ENCODE results near the gene KLHL21.
A peak's percentile ranks its signal among the peaks of the same experiment; 100 is the strongest.

KLHL21 gene

GRCh38 chr1:6599141-6599975 is 3.3 kb downstream of the KLHL21 start:
- H3K4me1 Mint-ChIP-seq = peaks cover 16% of the 10 kb centered on the region
- peak; percentile 13 for ATAC-seq (ENCODE audit: low read depth)

GRCh38 chr1:6597777-6598131 is 4.9 kb downstream of the KLHL21 start:
- ATAC-seq (ENCODE audit: low read depth) = no peak
- no peak for DNase-seq (ENCODE audit: low spot score in 2 of 2)
- Mint-ChIP-seq H3K4me1 (peaks cover 16% of the 10 kb centered on the region), H3K9me3 (no peaks in the 10 kb centered on the region), H3K36me3 (no peaks in the 10 kb centered on the region), H3K4me3 (no peak overlapping the region), H3K27me3 (no peaks in the 10 kb centered on the region), H3K27ac (no peak overlapping the region)

More at GRCh38 chr1:6599141-6599975, 3.3 kb downstream of the KLHL21 start:
- H3K4me3 Mint-ChIP-seq = peak overlapping the region; percentile 80
- no peaks in the 10 kb centered on the region for H3K36me3 Mint-ChIP-seq
- no peaks in the 10 kb centered on the region for H3K27me3 Mint-ChIP-seq
- no peaks in the 10 kb centered on the region for H3K9me3 Mint-ChIP-seq
- DNase-seq (ENCODE audit: low spot score in 2 of 2) = peak in 1 of 2 donors; percentile 33
- peak overlapping the region; percentile 81 for H3K27ac Mint-ChIP-seq

GRCh38 chr1:6596886-6597776 is 5.5 kb downstream of the KLHL21 start:
- no peaks in the 10 kb centered on the region for H3K9me3 Mint-ChIP-seq
- ATAC-seq (ENCODE audit: low read depth) = no peak
- H3K27me3 Mint-ChIP-seq = no peaks in the 10 kb centered on the region
- peaks cover 16% of the 10 kb centered on the region for H3K4me1 Mint-ChIP-seq
- H3K4me3 Mint-ChIP-seq = no peak overlapping the region
- H3K36me3 Mint-ChIP-seq = no peaks in the 10 kb centered on the region
- no peak overlapping the region for H3K27ac Mint-ChIP-seq
- DNase-seq (ENCODE audit: low spot score in 2 of 2) = no peak

GRCh38 chr1:6596351-6596750 is 6.3 kb downstream of the KLHL21 start:
- no peak overlapping the region for H3K27ac Mint-ChIP-seq
- no peak overlapping the region for H3K4me3 Mint-ChIP-seq
- DNase-seq (ENCODE audit: low spot score in 2 of 2) (no peak), ATAC-seq (ENCODE audit: low read depth) (no peak)
- H3K36me3 Mint-ChIP-seq = no peaks in the 10 kb centered on the region
- H3K4me1 Mint-ChIP-seq = peaks cover 16% of the 10 kb centered on the region
- H3K9me3 Mint-ChIP-seq = no peaks in the 10 kb centered on the region
- no peaks in the 10 kb centered on the region for H3K27me3 Mint-ChIP-seq

- Mint-ChIP-seq H3K27me3 (no peaks in the 10 kb centered on the region), H3K4me3 (no peak overlapping the region), H3K36me3 (no peaks in the 10 kb centered on the region), H3K4me1 (peaks cover 13% of the 10 kb centered on the region), H3K27ac (no peak overlapping the region), H3K9me3 (no peaks in the 10 kb centered on the region)
- no peak for DNase-seq (ENCODE audit: low spot score in 2 of 2)
- no peak for ATAC-seq (ENCODE audit: low read depth)
Observed at GRCh38 chr1:6594977-6595740, 7.5 kb downstream of the KLHL21 start.

- Mint-ChIP-seq H3K9me3 (no peaks in the 10 kb centered on the region), H3K4me3 (no peak overlapping the region), H3K4me1 (peaks cover 6% of the 10 kb centered on the region), H3K36me3 (peaks cover 2% of the 10 kb centered on the region), H3K27me3 (no peaks in the 10 kb centered on the region), H3K27ac (no peak overlapping the region)
- DNase-seq (ENCODE audit: low spot score in 2 of 2) (no peak), ATAC-seq (ENCODE audit: low read depth) (no peak)
Observed at GRCh38 chr1:6593810-6594209, 8.9 kb downstream of the KLHL21 start.

GRCh38 chr1:6592865-6593593 is 9.6 kb downstream of the KLHL21 start:
- H3K27ac Mint-ChIP-seq = no peak overlapping the region

GRCh38 chr1:6592441-6592840 is 10.2 kb downstream of the KLHL21 start:
- Mint-ChIP-seq H3K27ac (no peak overlapping the region), H3K9me3 (no peaks in the 10 kb centered on the region), H3K4me1 (peaks cover 9% of the 10 kb centered on the region), H3K27me3 (no peaks in the 10 kb centered on the region), H3K36me3 (peaks cover 5% of the 10 kb centered on the region), H3K4me3 (no peak overlapping the region)
- DNase-seq (ENCODE audit: low spot score in 2 of 2) (no peak), ATAC-seq (ENCODE audit: low read depth) (no peak)

More at GRCh38 chr1:6592865-6593593, 9.6 kb downstream of the KLHL21 start:
- Mint-ChIP-seq H3K9me3 (no peaks in the 10 kb centered on the region), H3K4me3 (no peak overlapping the region), H3K27me3 (no peaks in the 10 kb centered on the region), H3K36me3 (peaks cover 3% of the 10 kb centered on the region), H3K4me1 (peaks cover 6% of the 10 kb centered on the region)
- DNase-seq (ENCODE audit: low spot score in 2 of 2) = no peak
- no peak for ATAC-seq (ENCODE audit: low read depth)

- Mint-ChIP-seq H3K36me3 (peaks cover 5% of the 10 kb centered on the region), H3K27me3 (no peaks in the 10 kb centered on the region), H3K4me3 (no peak overlapping the region), H3K4me1 (peaks cover 11% of the 10 kb centered on the region), H3K9me3 (no peaks in the 10 kb centered on the region), H3K27ac (no peak overlapping the region)
- DNase-seq (ENCODE audit: low spot score in 2 of 2) (no peak), ATAC-seq (ENCODE audit: low read depth) (no peak)
Observed at GRCh38 chr1:6591644-6592043, 11.0 kb downstream of the KLHL21 start.

- Mint-ChIP-seq H3K4me3 (no peak overlapping the region), H3K27ac (no peak overlapping the region), H3K9me3 (no peaks in the 10 kb centered on the region), H3K36me3 (peaks cover 5% of the 10 kb centered on the region), H3K4me1 (peaks cover 10% of the 10 kb centered on the region), H3K27me3 (no peaks in the 10 kb centered on the region)
- peak; percentile 53 for ATAC-seq (ENCODE audit: low read depth)
- DNase-seq (ENCODE audit: low spot score in 2 of 2) = no peak
Observed at GRCh38 chr1:6591222-6591621, 11.4 kb downstream of the KLHL21 start.

GRCh38 chr1:6590046-6590445 is 12.6 kb downstream of the KLHL21 start:
- H3K27ac Mint-ChIP-seq = no peak overlapping the region
- DNase-seq (ENCODE audit: low spot score in 2 of 2) = no peak
- H3K4me3 Mint-ChIP-seq = no peak overlapping the region
- H3K27me3 Mint-ChIP-seq = no peaks in the 10 kb centered on the region
- peaks cover 5% of the 10 kb centered on the region for H3K36me3 Mint-ChIP-seq
- no peaks in the 10 kb centered on the region for H3K9me3 Mint-ChIP-seq
- ATAC-seq (ENCODE audit: low read depth) = no peak
- peaks cover 11% of the 10 kb centered on the region for H3K4me1 Mint-ChIP-seq

- Mint-ChIP-seq H3K4me1 (peaks cover 18% of the 10 kb centered on the region), H3K9me3 (no peaks in the 10 kb centered on the region), H3K4me3 (no peak overlapping the region), H3K27ac (no peak overlapping the region), H3K36me3 (peaks cover 5% of the 10 kb centered on the region), H3K27me3 (no peaks in the 10 kb centered on the region)
- ATAC-seq (ENCODE audit: low read depth) = no peak
- DNase-seq (ENCODE audit: low spot score in 2 of 2) = no peak
Observed at GRCh38 chr1:6588893-6589520, 13.7 kb downstream of the KLHL21 start.
